ENCODE data around the gene WDR38.
"Not testable (repeated sequence)": the region's sequence is repeated elsewhere in the genome, so short reads cannot be mapped to it uniquely, and the experiment has no call there.

WDR38 gene

DNA sequence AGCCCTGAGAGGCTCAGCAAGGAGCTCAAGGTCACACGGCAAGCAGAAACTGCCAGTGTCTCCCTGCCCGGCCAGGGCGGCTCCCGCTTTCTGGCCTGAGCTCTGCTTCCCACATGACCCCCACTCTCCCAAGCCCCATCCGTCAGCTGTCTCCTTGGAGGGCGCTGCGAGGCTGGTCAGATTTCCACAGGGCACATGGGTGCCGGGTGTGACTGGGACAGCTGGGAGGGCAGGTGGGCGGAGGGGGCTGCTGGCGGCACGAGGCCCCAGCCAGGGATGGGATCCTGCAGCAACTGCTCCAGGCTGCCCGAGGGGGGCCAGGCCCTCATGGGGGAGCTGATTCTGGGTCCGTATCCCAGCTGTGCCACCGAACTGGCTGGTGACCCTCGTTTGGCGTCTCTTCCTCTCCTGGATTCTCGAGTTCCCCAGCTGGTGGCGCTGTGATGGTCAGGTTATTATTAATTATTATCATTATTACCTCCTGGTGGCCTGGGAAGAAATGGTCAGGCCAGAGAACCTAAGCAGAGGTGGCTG is 12.9 kb upstream of the WDR38 start:
- DNase-seq (no peak), ATAC-seq (replicated peaks) (no peak)
- Mint-ChIP-seq H3K4me3 (no peak overlapping the region), H3K4me1 (ENCODE audit: low read depth in 2 of 2) (peaks cover 0 to 3% of the 10 kb centered on the region in 2 donors), H3K36me3 (ENCODE audit: insufficient read depth) (no peaks in the 10 kb centered on the region), H3K27me3 (peaks cover 20 to 37% of the 10 kb centered on the region in 2 donors), H3K27ac (no peak overlapping the region), H3K9me3 (no peaks in the 10 kb centered on the region)

- DNase-seq = no peak
- H3K27ac Mint-ChIP-seq = no peak overlapping the region
- no peaks in the 10 kb centered on the region for H3K36me3 Mint-ChIP-seq (ENCODE audit: insufficient read depth)
- no peak for ATAC-seq (replicated peaks)
- peaks cover 0 to 3% of the 10 kb centered on the region in 2 donors for H3K4me1 Mint-ChIP-seq (ENCODE audit: low read depth in 2 of 2)
- H3K9me3 Mint-ChIP-seq = no peaks in the 10 kb centered on the region
- peaks cover 14 to 29% of the 10 kb centered on the region in 2 donors for H3K27me3 Mint-ChIP-seq
- H3K4me3 Mint-ChIP-seq = no peak overlapping the region
These were observed 12.0 kb upstream of the WDR38 start for GRCh38 chr9:124841075-124841821.

DNA sequence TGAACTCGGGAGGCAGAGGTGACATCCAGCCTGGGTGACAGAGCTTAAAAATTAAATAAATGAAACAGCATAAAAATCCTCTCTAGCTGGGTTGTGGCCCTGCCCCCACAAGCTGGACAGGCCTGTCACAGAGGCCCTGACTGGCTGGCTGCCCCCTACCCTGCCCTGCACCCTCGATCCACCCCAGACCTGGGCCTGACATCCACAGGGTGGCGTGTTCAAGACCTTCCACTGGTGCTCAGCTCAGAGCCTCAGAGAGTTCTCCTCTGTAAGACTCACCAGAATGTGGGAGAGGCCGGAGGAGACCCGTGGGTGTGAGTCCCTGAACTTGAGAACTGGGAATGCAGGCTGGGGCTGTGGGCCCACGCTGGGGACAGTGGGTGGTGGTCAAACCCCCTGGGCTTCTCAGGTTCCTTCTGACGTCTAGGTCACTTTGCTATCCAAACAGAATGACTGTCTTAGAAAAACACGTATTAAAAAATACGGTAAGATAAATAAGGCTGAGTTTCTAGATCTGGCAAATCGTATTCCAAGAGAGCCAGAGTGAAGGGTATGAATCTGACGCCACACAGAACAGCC is 9.7 kb upstream of the WDR38 start:
- no peak overlapping the region for H3K4me3 Mint-ChIP-seq
- no peak overlapping the region for H3K27ac Mint-ChIP-seq
- DNase-seq = no peak
- peaks cover 0 to 5% of the 10 kb centered on the region in 2 donors for H3K4me1 Mint-ChIP-seq (ENCODE audit: low read depth in 2 of 2)
- no peak for ATAC-seq (replicated peaks)
- H3K36me3 Mint-ChIP-seq (ENCODE audit: insufficient read depth) = no peaks in the 10 kb centered on the region
- H3K27me3 Mint-ChIP-seq = peaks cover 0 to 8% of the 10 kb centered on the region in 2 donors
- no peaks in the 10 kb centered on the region for H3K9me3 Mint-ChIP-seq

DNA sequence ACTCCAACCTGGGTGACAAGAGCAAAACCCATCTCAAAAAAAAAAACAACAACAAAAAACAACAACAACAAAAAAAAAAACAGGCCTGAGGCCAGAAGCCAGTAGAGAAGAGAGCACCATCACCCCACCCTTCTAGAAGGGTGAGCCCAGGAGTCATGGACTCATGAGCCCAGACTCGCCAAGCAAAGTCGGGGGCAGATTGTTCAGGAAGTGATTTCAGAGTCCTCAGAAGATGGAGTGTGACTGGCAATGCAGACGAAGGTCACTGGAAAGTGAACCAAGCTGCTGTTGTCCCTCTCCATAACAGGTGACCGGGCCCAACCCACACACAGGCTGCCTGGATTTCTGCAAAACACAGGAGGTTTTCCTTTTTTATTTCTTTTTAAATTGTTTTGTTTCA is 9.0 kb upstream of the WDR38 start:
- DNase-seq = no peak
- H3K36me3 Mint-ChIP-seq (ENCODE audit: insufficient read depth) = no peaks in the 10 kb centered on the region
- H3K4me3 Mint-ChIP-seq = no peak overlapping the region
- H3K9me3 Mint-ChIP-seq = no peaks in the 10 kb centered on the region
- H3K27me3 Mint-ChIP-seq = peaks cover 0 to 6% of the 10 kb centered on the region in 2 donors
- ATAC-seq (replicated peaks) = no peak
- H3K27ac Mint-ChIP-seq = no peak overlapping the region
- H3K4me1 Mint-ChIP-seq (ENCODE audit: low read depth in 2 of 2) = peaks cover 0 to 5% of the 10 kb centered on the region in 2 donors

DNA sequence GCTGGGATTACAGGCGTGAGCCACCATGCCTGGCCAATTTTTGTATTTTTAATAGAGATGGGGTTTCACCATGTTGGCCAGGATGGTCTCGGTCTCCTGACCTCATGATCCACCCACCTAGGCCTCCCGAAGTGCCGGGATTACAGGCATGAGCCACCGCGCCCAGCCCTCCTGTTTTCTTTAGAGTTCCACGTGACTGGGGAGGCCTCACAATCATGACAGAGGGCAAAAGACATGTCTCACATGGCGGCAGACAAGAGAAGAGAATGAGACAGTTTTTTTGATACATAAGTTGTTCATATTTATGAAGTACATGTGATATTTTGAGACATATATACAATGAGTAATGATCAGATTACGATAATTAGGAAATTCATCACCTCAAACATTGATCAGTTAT is 6.8 kb upstream of the WDR38 start:
- H3K4me1 Mint-ChIP-seq (ENCODE audit: low read depth in 2 of 2); H3K27me3 Mint-ChIP-seq; H3K9me3 Mint-ChIP-seq; H3K27ac Mint-ChIP-seq; H3K4me3 Mint-ChIP-seq; H3K36me3 Mint-ChIP-seq (ENCODE audit: insufficient read depth); ATAC-seq (replicated peaks); DNase-seq: not testable (repeated sequence)

GRCh38 chr9:124846969-124847368 is 6.3 kb upstream of the WDR38 start:
- H3K27ac Mint-ChIP-seq = no peak overlapping the region
- DNase-seq (no peak), ATAC-seq (replicated peaks) (no peak)
- no peaks in the 10 kb centered on the region for H3K9me3 Mint-ChIP-seq
- no peak overlapping the region for H3K4me3 Mint-ChIP-seq
- peaks cover 6 to 8% of the 10 kb centered on the region in 2 donors for H3K4me1 Mint-ChIP-seq (ENCODE audit: low read depth in 2 of 2)
- no peaks in the 10 kb centered on the region for H3K36me3 Mint-ChIP-seq (ENCODE audit: insufficient read depth)
- H3K27me3 Mint-ChIP-seq = no peaks in the 10 kb centered on the region

DNA sequence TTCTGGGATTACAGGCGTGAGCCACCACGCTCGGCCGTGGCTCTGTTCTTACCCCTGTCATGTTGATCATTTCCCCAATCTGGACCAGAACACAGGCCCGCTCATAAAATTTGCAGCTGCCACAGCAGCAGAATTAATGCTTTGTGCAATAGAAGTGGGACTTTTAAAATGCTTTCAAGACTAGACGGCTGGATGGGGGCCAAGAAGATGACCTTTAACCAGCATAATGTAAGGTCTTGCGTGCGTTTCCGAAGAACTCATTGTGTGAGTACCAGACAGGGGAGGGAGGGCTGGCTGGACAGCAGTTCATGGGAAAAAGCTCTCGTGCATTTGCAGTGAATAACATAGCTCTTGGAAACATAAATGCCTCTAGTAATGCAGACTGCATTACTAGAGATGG is 3.5 kb upstream of the WDR38 start:
- no peak for DNase-seq

DNA sequence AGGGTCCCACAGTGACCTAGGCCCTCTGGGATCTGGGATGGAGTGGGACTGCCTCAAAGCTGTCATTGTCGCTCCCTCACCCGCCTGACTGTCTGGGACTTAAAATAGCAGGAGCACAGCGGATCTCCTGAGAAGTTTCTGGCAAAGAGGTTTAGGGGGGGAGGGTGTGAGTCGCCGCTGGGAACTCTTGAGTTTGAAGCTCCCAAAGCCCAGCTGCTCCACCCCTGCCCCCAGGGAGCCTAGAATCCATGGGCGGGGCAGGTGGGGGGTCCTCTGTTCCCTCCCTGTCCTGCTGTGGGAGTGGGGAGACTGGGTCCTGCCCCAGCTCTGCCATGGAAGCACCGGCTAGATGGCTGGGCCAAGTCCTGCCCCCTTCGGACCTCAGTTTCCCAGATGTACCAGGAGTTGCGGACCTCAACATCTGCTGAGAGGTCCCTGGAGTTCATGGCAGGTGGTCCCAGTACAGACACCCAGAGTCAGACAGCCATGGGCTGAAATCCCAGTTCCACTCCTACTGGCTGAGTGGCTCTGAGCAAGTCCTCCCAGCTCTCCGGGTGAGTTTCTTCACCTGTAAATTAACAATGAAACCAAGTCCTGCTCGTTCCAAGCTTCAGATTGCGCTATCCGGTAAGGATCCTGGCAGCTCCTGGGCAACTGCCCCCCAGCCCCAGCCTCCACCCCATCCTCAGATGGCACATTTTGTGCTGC is 985 bp upstream of the WDR38 start:
- DNase-seq = no peak
- no peak for ATAC-seq (replicated peaks)
- Mint-ChIP-seq H3K27me3 (no peaks in the 10 kb centered on the region), H3K27ac (peak overlapping the region; percentile 85 to 90), H3K4me1 (ENCODE audit: low read depth in 2 of 2) (peaks cover 15% of the 10 kb centered on the region in 2 donors), H3K9me3 (no peaks in the 10 kb centered on the region), H3K4me3 (peak overlapping the region; percentile 74 to 76), H3K36me3 (ENCODE audit: insufficient read depth) (peaks cover 6% of the 10 kb centered on the region)

More for the DNA sequence above, 3.5 kb upstream of the WDR38 start:
- Mint-ChIP-seq H3K27me3 (no peaks in the 10 kb centered on the region), H3K4me1 (ENCODE audit: low read depth in 2 of 2) (peaks cover 13 to 15% of the 10 kb centered on the region in 2 donors), H3K4me3 (no peak overlapping the region), H3K36me3 (ENCODE audit: insufficient read depth) (no peaks in the 10 kb centered on the region), H3K9me3 (no peaks in the 10 kb centered on the region), H3K27ac (no peak overlapping the region)
- ATAC-seq (replicated peaks) = no peak

DNA sequence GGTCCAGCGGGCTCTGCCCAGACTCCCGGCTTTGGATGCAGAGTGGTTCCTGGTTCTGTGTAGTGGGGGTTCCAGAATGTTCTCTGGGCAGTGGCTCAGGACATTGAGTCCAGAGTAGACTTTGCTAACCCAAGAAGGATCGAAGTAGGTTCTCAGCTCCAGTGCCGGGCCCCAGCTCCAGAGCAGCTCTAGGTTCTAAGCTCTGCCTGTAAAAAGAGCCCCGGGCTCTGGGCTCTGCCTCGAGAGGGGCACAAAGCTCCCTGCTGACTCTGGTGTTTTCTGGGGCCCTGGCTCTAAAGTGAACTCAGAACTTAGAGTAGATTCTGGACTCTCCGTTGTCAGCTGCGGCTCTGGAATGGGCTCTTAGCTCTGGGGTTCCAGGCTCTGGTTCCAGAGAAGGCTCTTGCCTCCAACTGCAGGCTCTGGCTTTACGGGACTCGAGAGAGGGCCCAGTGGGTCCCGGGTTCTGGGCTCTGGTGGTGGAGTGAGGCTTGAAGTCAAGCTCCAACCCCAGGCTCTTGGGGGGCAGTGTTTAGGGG is 414 bp downstream of the WDR38 start:
- H3K4me1 Mint-ChIP-seq (ENCODE audit: low read depth in 2 of 2) = peaks cover 14 to 15% of the 10 kb centered on the region in 2 donors
- DNase-seq (no peak), ATAC-seq (replicated peaks) (peak; percentile 4)
- H3K36me3 Mint-ChIP-seq (ENCODE audit: insufficient read depth) = peaks cover 10% of the 10 kb centered on the region
- H3K4me3 Mint-ChIP-seq = peak overlapping the region; percentile 74 to 76
- no peaks in the 10 kb centered on the region for H3K9me3 Mint-ChIP-seq
- no peaks in the 10 kb centered on the region for H3K27me3 Mint-ChIP-seq
- peak overlapping the region; percentile 85 to 90 for H3K27ac Mint-ChIP-seq

DNA sequence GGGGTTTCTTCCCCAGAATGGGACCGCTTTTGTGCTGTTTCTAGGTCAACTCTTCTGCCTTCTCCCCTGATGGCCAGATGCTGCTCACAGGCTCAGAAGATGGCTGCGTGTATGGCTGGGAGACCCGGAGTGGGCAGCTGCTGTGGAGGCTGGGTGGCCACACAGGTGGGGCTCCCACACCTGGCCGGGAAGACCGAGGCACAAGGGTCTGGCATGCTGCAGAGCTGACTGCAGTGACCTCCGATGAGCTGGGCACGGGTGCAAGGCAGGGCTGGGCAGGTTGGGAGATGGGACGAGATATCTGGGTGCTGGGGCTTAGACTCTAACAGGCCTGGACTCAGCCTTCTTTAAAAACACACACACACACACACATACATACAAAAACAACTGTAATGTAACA is 901 bp downstream of the WDR38 start:
- DNase-seq (no peak), ATAC-seq (replicated peaks) (no peak)
- Mint-ChIP-seq H3K4me1 (ENCODE audit: low read depth in 2 of 2) (peaks cover 14 to 15% of the 10 kb centered on the region in 2 donors), H3K27me3 (no peaks in the 10 kb centered on the region), H3K27ac (peak overlapping the region; percentile 85 to 90), H3K36me3 (ENCODE audit: insufficient read depth) (peaks cover 12% of the 10 kb centered on the region), H3K9me3 (no peaks in the 10 kb centered on the region), H3K4me3 (no peak overlapping the region)

- H3K27ac Mint-ChIP-seq = peak overlapping the region; percentile 85 to 90
- H3K27me3 Mint-ChIP-seq = no peaks in the 10 kb centered on the region
- peaks cover 19% of the 10 kb centered on the region for H3K36me3 Mint-ChIP-seq (ENCODE audit: insufficient read depth)
- H3K9me3 Mint-ChIP-seq = no peaks in the 10 kb centered on the region
- ATAC-seq (replicated peaks) (no peak), DNase-seq (no peak)
- H3K4me1 Mint-ChIP-seq (ENCODE audit: low read depth in 2 of 2) = peaks cover 19 to 21% of the 10 kb centered on the region in 2 donors
- no peak overlapping the region for H3K4me3 Mint-ChIP-seq
These were observed 1.6 kb downstream of the WDR38 start for GRCh38 chr9:124854822-124855221.

DNA sequence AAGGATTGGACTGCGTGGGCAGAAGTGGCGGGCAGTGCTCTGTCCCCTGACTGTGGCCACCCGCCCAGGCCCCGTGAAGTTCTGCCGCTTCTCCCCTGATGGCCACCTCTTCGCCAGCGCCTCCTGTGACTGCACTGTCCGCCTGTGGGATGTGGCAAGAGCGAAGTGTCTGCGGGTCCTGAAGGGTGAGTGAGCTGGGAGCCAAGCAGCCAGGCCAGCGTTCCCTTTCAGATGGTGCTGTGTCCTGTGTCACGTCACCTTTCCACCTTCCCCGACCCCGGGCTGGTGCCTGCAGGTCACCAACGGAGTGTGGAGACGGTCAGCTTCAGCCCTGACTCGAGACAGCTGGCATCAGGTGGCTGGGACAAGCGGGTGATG is 2.3 kb downstream of the WDR38 start:
- Mint-ChIP-seq H3K27me3 (no peaks in the 10 kb centered on the region), H3K27ac (peak overlapping the region in 1 of 2 donors; percentile 85), H3K4me1 (ENCODE audit: low read depth in 2 of 2) (peaks cover 26 to 28% of the 10 kb centered on the region in 2 donors), H3K9me3 (no peaks in the 10 kb centered on the region), H3K36me3 (ENCODE audit: insufficient read depth) (peaks cover 26% of the 10 kb centered on the region), H3K4me3 (no peak overlapping the region)
- no peak for DNase-seq
- no peak for ATAC-seq (replicated peaks)

DNA sequence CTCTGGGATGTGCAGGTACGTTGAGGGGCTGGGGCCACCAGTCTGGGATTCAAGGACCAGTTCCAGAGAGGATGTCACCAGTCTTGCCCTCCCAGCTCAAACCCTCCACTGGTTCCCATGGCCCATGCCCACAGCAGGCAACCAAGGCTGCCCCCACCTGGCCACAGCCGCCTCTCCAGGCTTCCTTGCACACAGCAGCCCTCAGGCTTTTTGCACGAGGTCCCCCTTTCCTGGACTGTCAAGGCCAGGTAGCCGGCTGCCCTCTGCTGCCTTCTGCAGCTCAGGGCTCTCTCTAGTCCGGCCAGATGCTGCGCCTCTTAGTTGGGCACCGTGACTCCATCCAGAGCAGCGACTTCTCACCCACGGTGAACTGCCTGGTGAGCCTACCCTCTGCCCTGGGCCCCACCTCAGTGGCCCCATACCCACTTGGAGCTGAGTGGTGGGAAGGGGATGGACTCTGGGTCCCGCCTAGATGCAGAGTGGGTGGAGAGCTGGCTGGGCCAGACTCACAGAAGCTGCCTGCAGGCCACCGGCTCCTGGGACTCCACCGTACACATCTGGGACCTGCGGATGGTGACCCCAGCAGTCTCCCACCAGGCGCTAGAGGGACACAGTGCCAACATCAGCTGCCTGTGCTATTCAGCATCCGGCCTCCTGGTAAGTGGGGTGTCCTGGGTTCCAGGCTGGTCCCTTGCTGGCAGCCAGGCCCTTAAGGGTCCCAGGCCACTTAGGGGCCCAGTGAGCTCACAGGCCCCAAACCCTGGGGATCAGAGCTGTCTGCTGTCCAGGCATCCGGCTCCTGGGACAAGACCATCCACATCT is 2.9 kb downstream of the WDR38 start:
- Mint-ChIP-seq H3K4me1 (ENCODE audit: low read depth in 2 of 2) (peaks cover 29% of the 10 kb centered on the region in 2 donors), H3K27ac (peak overlapping the region in 1 of 2 donors; percentile 78), H3K9me3 (no peaks in the 10 kb centered on the region), H3K4me3 (no peak overlapping the region), H3K36me3 (ENCODE audit: insufficient read depth) (peaks cover 32% of the 10 kb centered on the region), H3K27me3 (no peaks in the 10 kb centered on the region)
- DNase-seq = no peak
- ATAC-seq (replicated peaks) = no peak
